ENCODE results near the gene COQ5. TPM values are rescaled to one million over a fixed set of nuclear protein-coding genes. Genes with fewer than 3 reads are reported as not detected.

COQ5 gene
- polyA plus RNA-seq, 3 donors = 9.3 to 38.9 (median 30.6) TPM

DNA sequence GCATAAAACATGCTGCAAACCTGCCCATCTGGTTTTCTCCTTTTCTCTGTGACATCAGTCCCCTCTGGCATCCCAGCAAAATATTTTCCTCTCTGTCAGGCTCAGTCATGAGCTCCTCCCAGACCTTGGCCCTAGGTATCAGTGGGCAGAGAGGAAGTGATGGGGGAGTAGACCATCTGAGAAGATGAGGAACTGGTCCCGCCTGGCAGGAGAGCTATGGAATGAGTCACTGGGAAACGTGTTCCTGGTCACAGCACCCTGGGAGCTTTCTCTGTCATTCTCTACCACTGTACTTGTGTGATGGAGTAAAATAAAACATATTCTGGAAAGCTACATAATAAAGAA, 54.4 kb downstream of the COQ5 start:
- Mint-ChIP-seq H3K4me3 (no peak overlapping the region), H3K36me3 (no peaks in the 10 kb centered on the region), H3K27me3 (ENCODE audit: low read depth in 3 of 3) (peaks cover 0 to 1% (median 0%) of the 10 kb centered on the region in 3 donors), H3K27ac (peak overlapping the region in 2 of 7 donors; percentile 10 to 32), H3K4me1 (peaks cover 12% of the 10 kb centered on the region), H3K9me3 (peaks cover 0 to 2% (median 0%) of the 10 kb centered on the region in 7 donors)
- peaks cover 10% of the 10 kb centered on the region for H3K79me2 ChIP-seq (ENCODE audit: insufficient read depth, low read length)
- no peak overlapping the region for H3K27ac ChIP-seq (ENCODE audit: low read depth in 1 of 2, low read length in 2 of 2)
- no peaks in the 10 kb centered on the region for H3K27me3 ChIP-seq (ENCODE audit: control insufficient read depth in 2 of 2, insufficient read depth in 2 of 2, low read length in 2 of 2)
- peak; percentile 57 to 85 (median 68) for DNase-seq
- TF ChIP-seq, protein P1, sequence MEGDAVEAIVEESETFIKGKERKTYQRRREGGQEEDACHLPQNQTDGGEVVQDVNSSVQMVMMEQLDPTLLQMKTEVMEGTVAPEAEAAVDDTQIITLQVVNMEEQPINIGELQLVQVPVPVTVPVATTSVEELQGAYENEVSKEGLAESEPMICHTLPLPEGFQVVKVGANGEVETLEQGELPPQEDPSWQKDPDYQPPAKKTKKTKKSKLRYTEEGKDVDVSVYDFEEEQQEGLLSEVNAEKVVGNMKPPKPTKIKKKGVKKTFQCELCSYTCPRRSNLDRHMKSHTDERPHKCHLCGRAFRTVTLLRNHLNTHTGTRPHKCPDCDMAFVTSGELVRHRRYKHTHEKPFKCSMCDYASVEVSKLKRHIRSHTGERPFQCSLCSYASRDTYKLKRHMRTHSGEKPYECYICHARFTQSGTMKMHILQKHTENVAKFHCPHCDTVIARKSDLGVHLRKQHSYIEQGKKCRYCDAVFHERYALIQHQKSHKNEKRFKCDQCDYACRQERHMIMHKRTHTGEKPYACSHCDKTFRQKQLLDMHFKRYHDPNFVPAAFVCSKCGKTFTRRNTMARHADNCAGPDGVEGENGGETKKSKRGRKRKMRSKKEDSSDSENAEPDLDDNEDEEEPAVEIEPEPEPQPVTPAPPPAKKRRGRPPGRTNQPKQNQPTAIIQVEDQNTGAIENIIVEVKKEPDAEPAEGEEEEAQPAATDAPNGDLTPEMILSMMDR (IDR thresholded peaks at IDR 0.05) = no peak
- no peak overlapping the region for H3K4me2 ChIP-seq (replicated peaks; ENCODE audit: extremely low read depth, low read length, poor library complexity, severe bottlenecking)
- WGBS (ENCODE audit: insufficient coverage) = no CpG with 5 or more reads among the region's 2 CpGs
- intact Hi-C loops (cut with micrococcal nuclease) = no loop called here
- H3K36me3 ChIP-seq (replicated peaks in 1 of 2; ENCODE audit: control insufficient read depth in 1 of 2, insufficient read depth in 2 of 2, low read length in 2 of 2) = no peaks in the 10 kb centered on the region
- H3K4me3 ChIP-seq (replicated peaks in 1 of 3; ENCODE audit: low read depth in 2 of 3, low read length in 3 of 3) = no peak overlapping the region
- no peak overlapping the region for H2AFZ ChIP-seq (ENCODE audit: insufficient read depth, low read depth, low read length, poor library complexity, severe bottlenecking)
- no peaks in the 10 kb centered on the region for H4K20me1 ChIP-seq (ENCODE audit: insufficient read depth, low read length)
- H3K9me3 ChIP-seq (replicated peaks in 1 of 2; ENCODE audit: control insufficient read depth in 1 of 2, insufficient read depth in 1 of 2, low read length in 2 of 2) = no peaks in the 10 kb centered on the region
- H3K9ac ChIP-seq (ENCODE audit: insufficient read depth, low read length, poor library complexity, severe bottlenecking) = no peak overlapping the region
- H3K4me1 ChIP-seq (ENCODE audit: control insufficient read depth in 1 of 2, insufficient read depth in 2 of 2, low read length in 2 of 2) = peaks cover 9 to 14% of the 10 kb centered on the region in 2 donors

DNA sequence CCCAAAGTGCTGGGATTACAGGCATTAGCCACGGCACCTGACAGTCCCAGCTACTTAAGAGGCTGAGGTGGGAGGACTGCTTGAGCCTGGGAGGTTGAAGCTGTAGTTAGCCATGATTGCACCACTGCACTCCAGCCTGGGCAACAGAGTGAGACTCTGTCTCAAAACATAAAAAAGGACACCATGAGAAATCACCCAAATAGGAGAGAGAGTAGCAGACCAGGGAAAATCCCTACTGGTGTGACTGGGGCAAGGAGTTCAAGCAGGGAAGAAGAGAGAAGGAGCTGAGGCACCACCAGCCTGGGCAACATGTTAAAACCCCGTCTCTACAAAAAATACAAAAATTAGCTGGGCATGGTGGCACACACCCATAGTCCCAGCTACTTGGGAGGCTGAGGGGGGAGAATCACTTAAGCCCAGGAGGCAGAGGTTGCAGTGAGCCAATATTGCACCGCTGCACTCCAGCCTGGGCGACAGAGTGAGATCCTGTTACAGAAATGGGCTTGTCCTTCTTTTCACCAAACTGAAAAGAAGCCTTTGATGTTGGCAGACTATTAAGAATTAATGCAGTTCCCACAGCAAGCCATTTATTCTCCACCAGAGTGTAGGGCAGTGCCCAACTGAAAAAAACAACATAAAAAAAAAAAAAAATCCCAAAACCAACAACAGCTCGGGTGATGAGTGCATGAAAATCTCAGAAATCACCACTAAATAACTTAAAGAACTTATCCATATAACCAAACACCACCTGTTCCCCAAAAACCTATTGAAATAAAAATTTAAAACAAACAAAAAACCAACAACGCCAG, 54.9 kb downstream of the COQ5 start:
- TF ChIP-seq, protein P1 (IDR thresholded peaks at IDR 0.05) = no peak
- no peaks in the 10 kb centered on the region for H3K36me3 ChIP-seq (replicated peaks in 1 of 2; ENCODE audit: control insufficient read depth in 1 of 2, insufficient read depth in 2 of 2, low read length in 2 of 2)
- no peak overlapping the region for H3K9ac ChIP-seq (ENCODE audit: insufficient read depth, low read length, poor library complexity, severe bottlenecking)
- no peak overlapping the region for H3K27ac ChIP-seq (ENCODE audit: low read depth in 1 of 2, low read length in 2 of 2)
- H3K9me3 Mint-ChIP-seq = peaks cover 0 to 2% (median 0%) of the 10 kb centered on the region in 7 donors
- no peak overlapping the region for H3K4me2 ChIP-seq (replicated peaks; ENCODE audit: extremely low read depth, low read length, poor library complexity, severe bottlenecking)
- peaks cover 0 to 1% (median 0%) of the 10 kb centered on the region in 3 donors for H3K27me3 Mint-ChIP-seq (ENCODE audit: low read depth in 3 of 3)
- no peak overlapping the region for H3K4me3 Mint-ChIP-seq
- peaks cover under 1% of the 10 kb centered on the region for H4K20me1 ChIP-seq (ENCODE audit: insufficient read depth, low read length)
- H3K27ac Mint-ChIP-seq = peak overlapping the region in 2 of 7 donors; percentile 10 to 54
- no peak overlapping the region for H2AFZ ChIP-seq (ENCODE audit: insufficient read depth, low read depth, low read length, poor library complexity, severe bottlenecking)
- peaks cover 9 to 14% of the 10 kb centered on the region in 2 donors for H3K4me1 ChIP-seq (ENCODE audit: control insufficient read depth in 1 of 2, insufficient read depth in 2 of 2, low read length in 2 of 2)
- no peaks in the 10 kb centered on the region for H3K9me3 ChIP-seq (replicated peaks in 1 of 2; ENCODE audit: control insufficient read depth in 1 of 2, insufficient read depth in 1 of 2, low read length in 2 of 2)
- no peak for DNase-seq
- H3K27me3 ChIP-seq (ENCODE audit: control insufficient read depth in 2 of 2, insufficient read depth in 2 of 2, low read length in 2 of 2) = no peaks in the 10 kb centered on the region
- H3K36me3 Mint-ChIP-seq = no peaks in the 10 kb centered on the region
- H3K4me3 ChIP-seq (replicated peaks in 1 of 3; ENCODE audit: low read depth in 2 of 3, low read length in 3 of 3) = no peak overlapping the region
- intact Hi-C loops (cut with micrococcal nuclease) = no loop called here
- H3K79me2 ChIP-seq (ENCODE audit: insufficient read depth, low read length) = peaks cover 15% of the 10 kb centered on the region
- peaks cover 12% of the 10 kb centered on the region for H3K4me1 Mint-ChIP-seq
- 87% methylated on average over 3 of the region's 6 CpGs for WGBS (ENCODE audit: insufficient coverage)
